K562 (cell line): ENCODE measurements around the gene EPHB6. TPM values are rescaled to one million over a fixed set of nuclear protein-coding genes. Genes with fewer than 3 reads are reported as not detected.

Experiments used
- ATAC-seq: fragments of 200-7000 bp; cut with Tn5 transposase; 3 replicates; pipeline ENCODE4 v1.9.1; 2020; ENCODE audit warnings: moderate library complexity
- BruUV-seq: library from RNA; stranded (reverse); fragments of 400-500 nt; replicated peaks from 2 replicates; lab custom pipeline; 2021; lab: Mats Ljungman, UMichigan
- CTCF ChIA-PET: fragments of 300-600 bp; formaldehyde crosslinking; extraction: SDS; loops from one replicate; lab custom pipeline; 2021; ENCODE audit warnings: low intra/inter-chr PET ratio; lab: Yijun Ruan, JAX
- POLR2A ChIA-PET: fragments of 300-600, 350-650 bp; sonication (Branson Sonifier 250); formaldehyde crosslinking; extraction: SDS; loops from one replicate; lab custom pipeline; 2021; ENCODE audit warnings: antibody characterized with exemption, inconsistent platforms; lab: Yijun Ruan, JAX
- DNase-seq, 4 experiments: peaks; one replicate each; pipeline versions ENCODE4 v3.0.0 to v3.0.0-alpha.2; 2011 to 2018; ENCODE audit warnings: low spot score in 3 of 4, mixed read lengths in 3 of 4; ENCODE audit errors: extremely low read depth in 1 of 4
- FAIRE-seq: peaks from 2 replicates; lab custom pipeline; 2011; peaks lifted over from hg19 to GRCh38; lab: Jason Lieb, UNC
- H2AFZ ChIP-seq: 2 replicates; pipeline ENCODE4 v1.6.0; 2011; ENCODE audit warnings: low read depth, low read length, control low read depth, inconsistent platforms
- H3K27ac ChIP-seq: fragments of 200-600 bp; 3 replicates; pipeline ENCODE4 v1.8.0; 2011; ENCODE audit warnings: low read depth, mild to moderate bottlenecking, control low read depth, inconsistent platforms, low read length, moderate library complexity, mixed read lengths; ENCODE audit errors: extremely low read depth
- H3K27me3 ChIP-seq, 2 experiments: fragments of 300-600 bp in 1 of 2; 2 replicates in 1 of 2; 3 replicates in 1 of 2; pipeline versions ENCODE4 v1.6.0 to v1.8.0; 2011; ENCODE audit warnings: inconsistent platforms in 2 of 2, low read length in 2 of 2, mild to moderate bottlenecking in 1 of 2, mixed read lengths in 1 of 2, moderate library complexity in 1 of 2; ENCODE audit not compliant: control insufficient read depth in 2 of 2, insufficient read depth in 2 of 2
- H3K36me3 ChIP-seq: fragments of 300-600 bp; 3 replicates; pipeline ENCODE4 v1.8.0; 2011; ENCODE audit warnings: mild to moderate bottlenecking, low read length, inconsistent platforms; ENCODE audit not compliant: control insufficient read depth, insufficient read depth
- H3K4me1 ChIP-seq, 2 experiments: fragments of 200-600 bp in 1 of 2; replicated peaks in 1 of 2; 2 replicates in 1 of 2; 3 replicates in 1 of 2; pipeline versions ENCODE4 v1.5.1 to v1.8.0; 2011; ENCODE audit warnings: inconsistent platforms in 2 of 2, low read length in 2 of 2, mild to moderate bottlenecking in 1 of 2, mixed read lengths in 1 of 2, moderate library complexity in 1 of 2; ENCODE audit not compliant: control insufficient read depth in 2 of 2, insufficient read depth in 2 of 2
- H3K4me2 ChIP-seq: 2 replicates; pipeline ENCODE4 v1.6.1; 2011; ENCODE audit warnings: low read length, control low read depth, inconsistent platforms, mixed read lengths; ENCODE audit not compliant: insufficient read depth
- H3K4me3 ChIP-seq: fragments of 200-600 bp; sonication (generic), shearing (Covaris generic); 2 replicates; pipeline ENCODE4 v1.5.1; 2016; ENCODE audit warnings: control low read depth, inconsistent platforms
- H3K79me2 ChIP-seq: fragments of 200-600 bp; 3 replicates; pipeline ENCODE4 v1.8.0; 2011; ENCODE audit warnings: low read length, inconsistent platforms; ENCODE audit not compliant: control insufficient read depth, insufficient read depth
- H3K9ac ChIP-seq, 2 experiments: 2 replicates each; pipeline versions ENCODE4 v1.6.0 to v1.6.1; 2011; ENCODE audit warnings: low read depth in 2 of 2, low read length in 2 of 2, control low read depth in 1 of 2, inconsistent platforms in 1 of 2, mild to moderate bottlenecking in 1 of 2, mixed read lengths in 1 of 2; ENCODE audit not compliant: insufficient read depth in 1 of 2
- H3K9me1 ChIP-seq: one replicate; pipeline ENCODE4 v1.6.0; 2011; ENCODE audit warnings: inconsistent platforms, mild to moderate bottlenecking, low read length, moderate library complexity; ENCODE audit not compliant: control insufficient read depth, insufficient read depth
- H3K9me3 ChIP-seq: replicated peaks from 2 replicates; pipeline ENCODE4 v1.5.1; 2011; ENCODE audit warnings: low read depth, low read length, inconsistent platforms; ENCODE audit not compliant: control insufficient read depth, insufficient read depth
- H4K20me1 ChIP-seq: replicated peaks from 2 replicates; pipeline ENCODE4 v1.6.1; 2011; ENCODE audit warnings: low read length, inconsistent platforms, mixed read lengths; ENCODE audit not compliant: control insufficient read depth, insufficient read depth
- CLOCK ChIP-seq: fragments of 250-450 bp; sonication (Bioruptor Pico); IDR thresholded peaks from 2 replicates; pipeline ENCODE4 v1.4.0; 2020; ENCODE audit warnings: mild to moderate bottlenecking, moderate library complexity, borderline replicate concordance
- IRF2 ChIP-seq: sonication (generic); formaldehyde crosslinking; IDR thresholded peaks from 2 replicates; pipeline ENCODE4 v1.8.1; 2022; ENCODE audit warnings: mild to moderate bottlenecking, missing genetic modification reagents
- RBBP5 ChIP-seq: fragments of 200-600 bp; sonication (generic); IDR thresholded peaks from 2 replicates; pipeline ENCODE4 v1.6.1; 2012; ENCODE audit warnings: borderline replicate concordance, mild to moderate bottlenecking, low read length, control low read depth, inconsistent platforms; ENCODE audit not compliant: insufficient read depth, poor library complexity, severe bottlenecking
- RBM14 ChIP-seq: fragments of 200-400 bp; formaldehyde crosslinking; IDR thresholded peaks from 2 replicates; pipeline ENCODE4 v1.6.1; 2018; ENCODE audit warnings: low read depth, mild to moderate bottlenecking, low read length, moderate library complexity, borderline replicate concordance; ENCODE audit not compliant: insufficient read depth
- TFAP4 ChIP-seq: sonication (generic); formaldehyde crosslinking; IDR thresholded peaks from 2 replicates; pipeline ENCODE4 v1.8.0; 2022; ENCODE audit warnings: missing genetic modification reagents, mild to moderate bottlenecking, moderate library complexity, borderline replicate concordance
- ZNF263 ChIP-seq: sonication (generic); formaldehyde crosslinking; IDR thresholded peaks from 2 replicates; pipeline ENCODE4 v1.8.0; 2022; ENCODE audit warnings: mild to moderate bottlenecking, missing genetic modification reagents, borderline replicate concordance
- ZNF785 ChIP-seq: fragments of 250-450 bp; sonication (Bioruptor Pico); IDR thresholded peaks from 2 replicates; pipeline ENCODE4 v1.4.0; 2020; ENCODE audit warnings: mild to moderate bottlenecking
- whole genome bisulfite sequencing: fragments of 100-300 bp; shearing (Covaris generic); methylation state at CpG from one replicate; pipeline ENCODE4 v1.1.6; 2016; ENCODE audit warnings: low coverage, mixed read lengths; ENCODE audit not compliant: insufficient coverage; ENCODE audit errors: missing lambda C conversion rate; 5-methylcytosine and 5-hydroxymethylcytosine counted together
- in situ Hi-C: fragments of 300-500 bp; cut with MboI; formaldehyde crosslinking; loops from 4 replicates; pipeline ENCODE4 v1.15.0; 2018; ENCODE audit warnings: inconsistent platforms, mixed read lengths
- intact Hi-C: fragments of 100-400 bp; cut with micrococcal nuclease; formaldehyde crosslinking; loops from 2 replicates; pipeline ENCODE4 v1.14.2; 2022
- polyA plus RNA-seq, 8 experiments: library from polyadenylated mRNA; depleted of rRNA in 4 of 8; stranded (reverse) in 5 of 8; unstranded in 3 of 8; fragments of >200 nt; fragmentation: Nextera tagmentation in 2 of 8; fragmentation: Illumina TruSeq in 1 of 8; extraction: Ambion mirVana in 2 of 8; extraction: Trizol in 1 of 8; gene quantifications; 2 replicates each; pipeline versions ENCODE4 v1.2.1 to v1.2.3, GENCODE V29; 2011 to 2014; ENCODE audit warnings: inconsistent platforms in 1 of 8, missing spikeins in 1 of 8
- total RNA-seq, 7 experiments: library from RNA; depleted of rRNA in 6 of 7; stranded (reverse); fragments of >200 nt in 6 of 7; fragmentation: Illumina TruSeq in 2 of 7; extraction: Trizol in 2 of 7; gene quantifications; 2 replicates each; pipeline versions ENCODE4 v1.2.1 to v1.2.3, GENCODE V29; 2011 to 2021; ENCODE audit warnings: low replicate concordance in 1 of 7

The EPHB6 gene
- total and polyA plus RNA-seq, 9 of the 15 experiments (the other 6 are each of a cell fraction or from before 2014, with no cell fraction given): 1.4 to 123 (median 7.6) TPM

- TF ChIP-seq CLOCK (CRISPR knock-in tag): no peak
- TF ChIP-seq RBBP5: no peak
- no peak for TF ChIP-seq RBM14
These were observed 19.0 kb downstream of the EPHB6 start (continued) for GRCh38 chr7:142873871-142874270.

- BruUV-seq: no TSS peak
- H3K9me3 ChIP-seq: no peaks in the 10 kb centered on the region
- FAIRE-seq (no peak), DNase-seq (no peak), ATAC-seq (no peak)
- peaks cover 0 to 3% of the 10 kb centered on the region in 2 experiments; a peak in 1 of 5 replicates for H3K4me1 ChIP-seq
- peaks cover 19 to 75% of the 10 kb centered on the region in 2 experiments for H3K27me3 ChIP-seq
- in situ Hi-C loops (no loop called here), intact Hi-C loops (no loop called here)
- H3K9ac ChIP-seq: no peak overlapping the region
- no peaks in the 10 kb centered on the region for H3K79me2 ChIP-seq
- no peak overlapping the region for H3K4me3 ChIP-seq
- no peak overlapping the region for H3K27ac ChIP-seq
- no peak overlapping the region for H3K4me2 ChIP-seq
- no peaks in the 10 kb centered on the region for H3K36me3 ChIP-seq
- no peak overlapping the region for H2AFZ ChIP-seq
- TF ChIP-seq TFAP4 (CRISPR knock-in tag) (0 out of 2 replicates have a peak, but pooled peaks have one; percentile 15), IRF2 (CRISPR knock-in tag) (0 out of 2 replicates have a peak, but pooled peaks have one; percentile 76), ZNF785 (no peak), ZNF263 (peak; percentile 78)
- POLR2A ChIA-PET: interaction anchor here (0.7 kb wide), 1 partner anchor 500 kb away, joined by 3 read pairs; no protein-coding TSS in a partner anchor
- 0 out of 2 replicates have a peak, but pooled peaks cover 4% of the 10 kb centered on the region for H4K20me1 ChIP-seq
- H3K9me1 ChIP-seq: no peaks in the 10 kb centered on the region
- 6% methylated on average over 7 of the region's 7 CpGs for WGBS
- CTCF ChIA-PET: interaction anchor here (0.6 to 4.6 kb wide), 2 partner anchors 128 to 134 kb away, joined by 3 to 31 read pairs; no protein-coding TSS in a partner anchor
These were observed 19.5 kb downstream of the EPHB6 start for GRCh38 chr7:142874409-142874808.
